Measurements from ENCODE around the gene HNRNPH3.
"Not testable (repeated sequence)": the region's sequence is repeated elsewhere in the genome, so short reads cannot be mapped to it uniquely, and the experiment has no call there.

GRCh38 chr10:68314930-68315329 is 16.9 kb upstream of the HNRNPH3 start:
- TF ChIP-seq POLR2AphosphoS5, POLR2A (IDR thresholded peaks at IDR 0.05): not testable (repeated sequence)
